PC-3 (cell line): Measurements from ENCODE around the gene CIITA.

Source experiments
- CTCF ChIP-seq: fragments of 300-600 bp; sonication (generic); conservative IDR thresholded peaks from 2 replicates; pipeline ENCODE4 v1.5.1; 2017; ENCODE audit warnings: antibody characterized with exemption, low read depth, mild to moderate bottlenecking, low read length
- EZH2 ChIP-seq: fragments of 300-600 bp; sonication (generic); IDR thresholded peaks from one replicate; pipeline ENCODE4 v1.6.1; 2017; ENCODE audit warnings: antibody characterized with exemption, mild to moderate bottlenecking, low read length; ENCODE audit not compliant: unreplicated experiment
- EZH2phosphoT487 ChIP-seq: fragments of 300-600 bp; sonication (generic); IDR thresholded peaks from 2 replicates; pipeline ENCODE4 v1.6.1; 2018; ENCODE audit warnings: mild to moderate bottlenecking, antibody characterized with exemption, low read length, borderline replicate concordance

- no peak for TF ChIP-seq CTCF
- TF ChIP-seq EZH2phosphoT487: no peak
- no peak for TF ChIP-seq EZH2
Observed at GRCh38 chr16:10897134-10897533, 20.1 kb downstream of the CIITA start.
